ENCODE data around the gene SEMA7A. TPM values are rescaled to one million over a fixed set of nuclear protein-coding genes. Genes with fewer than 3 reads are reported as not detected.
A peak's percentile ranks its signal among the peaks of the same experiment; 100 is the strongest.

Gene SEMA7A
- total RNA-seq, 1 experiment from 2014 or later: 74.9 TPM

- DNase-seq (peak; percentile 76), ATAC-seq (no peak)
- Histone ChIP-seq H3K4me3 (ENCODE audit: low read length) (peak overlapping the region; percentile 37; the same call in 1 of the 2 replicates), H3K9me2 (replicated peaks; ENCODE audit: low read length) (no peaks in the 10 kb centered on the region), H4K20me1 (ENCODE audit: low read length) (no peaks in the 10 kb centered on the region), H3K9ac (ENCODE audit: low read length) (peak overlapping the region; percentile 88), H3K79me2 (ENCODE audit: low read length) (peaks cover 11% of the 10 kb centered on the region), H2AFZ (ENCODE audit: low read length) (no peak overlapping the region), H3K9me3 (ENCODE audit: low read length) (no peaks in the 10 kb centered on the region), H3K27ac (ENCODE audit: low read length) (peak overlapping the region; percentile 100), H3K4me2 (ENCODE audit: low read length) (peak overlapping the region; percentile 82), H3K36me3 (ENCODE audit: low read depth, low read length) (no peaks in the 10 kb centered on the region), H3K4me1 (ENCODE audit: insufficient read depth, low read length) (peaks cover 70% of the 10 kb centered on the region), H3F3A (ENCODE audit: low read length, unreplicated experiment) (peaks cover 6% of the 10 kb centered on the region), H3K27me3 (ENCODE audit: low read length) (no peaks in the 10 kb centered on the region)
- ChIA-PET CTCF (no interaction called here), POLR2A (ENCODE audit: unreplicated experiment) (no interaction called here)
- intact Hi-C loops (cut with micrococcal nuclease): loop anchor here (5.0 kb wide), 1 partner anchor 33 kb away; the partner anchor contains the start of gene SEMA7A
- TF ChIP-seq EZH2phosphoT487 (IDR thresholded peaks at IDR 0.05; ENCODE audit: borderline replicate concordance, low read length) (no peak), EZH2 (IDR thresholded peaks at IDR 0.05; ENCODE audit: low read length, unreplicated experiment) (no peak), CTCF (conservative IDR thresholded peaks at IDR 0.05; ENCODE audit: low read depth, low read length) (no peak)
- BruUV-seq (replicated peaks): no TSS peak
Observed at GRCh38 chr15:74399511-74400312, 34.0 kb downstream of the SEMA7A start.

DNA sequence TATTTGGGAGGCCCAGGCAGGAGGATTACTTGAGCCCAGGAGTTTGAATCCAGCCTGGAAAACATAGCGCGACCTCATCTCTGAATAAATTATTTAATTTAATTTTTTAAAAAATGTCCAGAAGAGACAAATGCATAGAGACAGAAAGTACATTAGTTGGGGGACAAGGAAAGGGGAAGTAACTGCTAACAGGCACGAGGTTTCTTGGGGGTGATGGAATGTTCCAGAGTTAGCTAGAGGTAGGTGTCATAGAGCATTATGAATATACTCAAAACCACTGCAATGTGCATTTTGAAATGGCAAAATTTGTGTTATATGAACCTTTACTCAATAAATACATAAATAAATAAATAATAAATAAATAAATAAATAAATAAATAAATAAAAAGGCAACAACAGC, 34.7 kb downstream of the SEMA7A start:
- Histone ChIP-seq H2AFZ (ENCODE audit: low read length) (no peak overlapping the region), H3K79me2 (ENCODE audit: low read length) (peaks cover 11% of the 10 kb centered on the region), H3F3A (ENCODE audit: low read length, unreplicated experiment) (peaks cover 6% of the 10 kb centered on the region), H3K4me3 (ENCODE audit: low read length) (no peak overlapping the region), H3K27me3 (ENCODE audit: low read length) (no peaks in the 10 kb centered on the region), H3K4me2 (ENCODE audit: low read length) (no peak overlapping the region), H3K36me3 (ENCODE audit: low read depth, low read length) (no peaks in the 10 kb centered on the region), H4K20me1 (ENCODE audit: low read length) (no peaks in the 10 kb centered on the region), H3K9me2 (replicated peaks; ENCODE audit: low read length) (no peaks in the 10 kb centered on the region), H3K9ac (ENCODE audit: low read length) (peak overlapping the region; percentile 88), H3K27ac (ENCODE audit: low read length) (peak overlapping the region; percentile 100), H3K4me1 (ENCODE audit: insufficient read depth, low read length) (peaks cover 70% of the 10 kb centered on the region), H3K9me3 (ENCODE audit: low read length) (no peaks in the 10 kb centered on the region)
- DNase-seq (no peak), ATAC-seq (no peak)
- ChIA-PET CTCF (no interaction called here), POLR2A (ENCODE audit: unreplicated experiment) (no interaction called here)
- intact Hi-C loops (cut with micrococcal nuclease): loop anchor here (5.0 kb wide), 1 partner anchor 33 kb away; the partner anchor contains the start of gene SEMA7A
- TF ChIP-seq EZH2 (IDR thresholded peaks at IDR 0.05; ENCODE audit: low read length, unreplicated experiment): no peak
- TF ChIP-seq CTCF (conservative IDR thresholded peaks at IDR 0.05; ENCODE audit: low read depth, low read length): no peak
- BruUV-seq (replicated peaks): no TSS peak

DNA sequence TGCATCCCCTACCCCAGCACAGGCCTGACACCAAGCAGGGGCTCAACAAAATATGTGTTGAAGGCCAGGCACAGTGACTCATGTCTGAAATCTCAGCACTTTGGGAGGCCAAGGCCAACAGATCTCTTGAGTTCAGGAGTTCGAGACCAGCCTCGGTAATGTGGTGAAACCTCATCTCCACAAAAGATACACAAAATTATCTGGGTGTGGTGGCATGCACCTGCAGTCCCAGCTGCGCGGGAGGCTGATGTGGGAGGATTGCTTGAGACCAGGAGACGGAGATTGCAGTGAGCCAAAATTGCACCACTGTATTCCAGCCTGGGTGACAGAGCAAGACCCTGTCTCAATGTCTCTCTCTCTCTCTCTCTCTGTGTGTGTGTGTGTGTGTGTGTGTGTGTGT, 35.6 kb downstream of the SEMA7A start:
- H3K9ac ChIP-seq (ENCODE audit: low read length): peak overlapping the region; percentile 88
- H3K27ac ChIP-seq (ENCODE audit: low read length): peak overlapping the region; percentile 100
- ATAC-seq: no peak

More for the DNA sequence above, 35.6 kb downstream of the SEMA7A start:
- CTCF ChIA-PET: no interaction called here
- peak; percentile 18 for DNase-seq
- intact Hi-C loops (cut with micrococcal nuclease): loop anchor here (5.0 kb wide), 1 partner anchor 34 kb away; the partner anchor contains the start of gene SEMA7A
- Histone ChIP-seq H3K36me3 (ENCODE audit: low read depth, low read length) (no peaks in the 10 kb centered on the region), H3K9me2 (replicated peaks; ENCODE audit: low read length) (no peaks in the 10 kb centered on the region), H3K4me1 (ENCODE audit: insufficient read depth, low read length) (peaks cover 70% of the 10 kb centered on the region), H3K4me3 (ENCODE audit: low read length) (no peak overlapping the region), H2AFZ (ENCODE audit: low read length) (no peak overlapping the region), H3F3A (ENCODE audit: low read length, unreplicated experiment) (peaks cover 6% of the 10 kb centered on the region), H3K79me2 (ENCODE audit: low read length) (peaks cover 11% of the 10 kb centered on the region), H3K27me3 (ENCODE audit: low read length) (no peaks in the 10 kb centered on the region), H3K9me3 (ENCODE audit: low read length) (no peaks in the 10 kb centered on the region), H3K4me2 (ENCODE audit: low read length) (peak overlapping the region; percentile 71; the same call in 1 of the 2 replicates), H4K20me1 (ENCODE audit: low read length) (no peaks in the 10 kb centered on the region)
- TF ChIP-seq EZH2 (IDR thresholded peaks at IDR 0.05; ENCODE audit: low read length, unreplicated experiment): no peak
- POLR2A ChIA-PET (ENCODE audit: unreplicated experiment): no interaction called here
- no TSS peak for BruUV-seq (replicated peaks)
